ENCODE data around the gene ANXA1.

DNA sequence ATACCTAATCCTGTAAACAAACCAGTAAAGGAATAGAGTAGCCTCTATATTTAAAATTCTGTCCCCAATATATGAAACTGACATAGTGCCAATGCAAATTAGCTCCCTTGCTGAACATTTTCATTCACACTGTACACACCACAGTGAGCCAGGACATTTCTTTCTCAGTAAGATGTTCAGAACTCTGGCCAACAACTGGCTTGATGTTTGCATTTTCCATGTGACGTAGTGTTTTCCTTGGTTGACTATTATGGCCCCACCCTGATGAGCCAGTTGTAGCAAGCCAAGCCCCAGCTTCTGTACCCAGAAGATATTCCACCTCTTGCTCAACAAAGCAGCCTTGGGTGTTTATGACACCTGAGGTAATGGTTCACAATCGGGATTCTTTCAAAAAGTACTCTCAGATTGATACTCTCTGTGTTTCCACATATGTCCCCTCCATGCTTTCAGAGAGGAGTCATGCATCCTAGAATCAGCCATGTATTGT is 17.7 kb upstream of the ANXA1 start:
- TF ChIP-seq POLR2A (IDR thresholded peaks at IDR 0.05) = no peak
- TF ChIP-seq, protein P1, sequence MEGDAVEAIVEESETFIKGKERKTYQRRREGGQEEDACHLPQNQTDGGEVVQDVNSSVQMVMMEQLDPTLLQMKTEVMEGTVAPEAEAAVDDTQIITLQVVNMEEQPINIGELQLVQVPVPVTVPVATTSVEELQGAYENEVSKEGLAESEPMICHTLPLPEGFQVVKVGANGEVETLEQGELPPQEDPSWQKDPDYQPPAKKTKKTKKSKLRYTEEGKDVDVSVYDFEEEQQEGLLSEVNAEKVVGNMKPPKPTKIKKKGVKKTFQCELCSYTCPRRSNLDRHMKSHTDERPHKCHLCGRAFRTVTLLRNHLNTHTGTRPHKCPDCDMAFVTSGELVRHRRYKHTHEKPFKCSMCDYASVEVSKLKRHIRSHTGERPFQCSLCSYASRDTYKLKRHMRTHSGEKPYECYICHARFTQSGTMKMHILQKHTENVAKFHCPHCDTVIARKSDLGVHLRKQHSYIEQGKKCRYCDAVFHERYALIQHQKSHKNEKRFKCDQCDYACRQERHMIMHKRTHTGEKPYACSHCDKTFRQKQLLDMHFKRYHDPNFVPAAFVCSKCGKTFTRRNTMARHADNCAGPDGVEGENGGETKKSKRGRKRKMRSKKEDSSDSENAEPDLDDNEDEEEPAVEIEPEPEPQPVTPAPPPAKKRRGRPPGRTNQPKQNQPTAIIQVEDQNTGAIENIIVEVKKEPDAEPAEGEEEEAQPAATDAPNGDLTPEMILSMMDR (IDR thresholded peaks at IDR 0.05) = no peak
